Hepatocyte (in vitro differentiated cells): Measurements from ENCODE around the gene GGT6.

Source experiments
- EZH2 ChIP-seq: fragments of 200-600 bp; sonication (generic); IDR thresholded peaks from 2 replicates; pipeline ENCODE4 v1.6.1; 2016; ENCODE audit warnings: antibody characterized with exemption, mild to moderate bottlenecking, borderline replicate concordance
- TF ChIP-seq, protein P1 (sequence below): fragments of 200-600 bp; sonication (generic); IDR thresholded peaks from 2 replicates; pipeline ENCODE4 v1.5.1; 2016; ENCODE audit warnings: antibody characterized with exemption, mild to moderate bottlenecking; ENCODE audit not compliant: poor library complexity

DNA sequence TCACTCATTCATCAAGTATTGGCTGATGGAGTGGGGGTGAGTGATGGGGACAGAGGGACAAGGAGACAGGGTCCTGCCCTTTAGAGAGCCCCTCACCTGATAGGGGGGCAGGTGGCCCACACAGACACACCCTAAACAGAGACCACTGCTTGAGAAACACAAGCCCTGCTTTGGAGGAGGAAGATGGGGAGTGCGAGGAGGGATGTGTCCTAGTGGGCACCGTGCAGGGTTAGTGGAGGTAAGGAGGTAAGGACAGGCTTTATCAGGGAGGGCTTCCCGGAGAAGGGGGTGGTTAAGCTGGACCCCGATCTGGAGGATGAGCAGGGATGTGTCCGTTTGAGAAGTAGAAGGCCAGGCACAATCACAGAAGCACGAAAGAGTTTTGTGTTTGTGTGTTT is 15.8 kb upstream of the GGT6 start:
- TF ChIP-seq EZH2 = no peak
- TF ChIP-seq, protein P1, sequence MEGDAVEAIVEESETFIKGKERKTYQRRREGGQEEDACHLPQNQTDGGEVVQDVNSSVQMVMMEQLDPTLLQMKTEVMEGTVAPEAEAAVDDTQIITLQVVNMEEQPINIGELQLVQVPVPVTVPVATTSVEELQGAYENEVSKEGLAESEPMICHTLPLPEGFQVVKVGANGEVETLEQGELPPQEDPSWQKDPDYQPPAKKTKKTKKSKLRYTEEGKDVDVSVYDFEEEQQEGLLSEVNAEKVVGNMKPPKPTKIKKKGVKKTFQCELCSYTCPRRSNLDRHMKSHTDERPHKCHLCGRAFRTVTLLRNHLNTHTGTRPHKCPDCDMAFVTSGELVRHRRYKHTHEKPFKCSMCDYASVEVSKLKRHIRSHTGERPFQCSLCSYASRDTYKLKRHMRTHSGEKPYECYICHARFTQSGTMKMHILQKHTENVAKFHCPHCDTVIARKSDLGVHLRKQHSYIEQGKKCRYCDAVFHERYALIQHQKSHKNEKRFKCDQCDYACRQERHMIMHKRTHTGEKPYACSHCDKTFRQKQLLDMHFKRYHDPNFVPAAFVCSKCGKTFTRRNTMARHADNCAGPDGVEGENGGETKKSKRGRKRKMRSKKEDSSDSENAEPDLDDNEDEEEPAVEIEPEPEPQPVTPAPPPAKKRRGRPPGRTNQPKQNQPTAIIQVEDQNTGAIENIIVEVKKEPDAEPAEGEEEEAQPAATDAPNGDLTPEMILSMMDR = no peak
